HG03439 (cell line): ENCODE measurements around the gene OR3A2.
"Not testable (repeated sequence)": the region's sequence is repeated elsewhere in the genome, so short reads cannot be mapped to it uniquely, and the experiment has no call there.

Experiments
- ATAC-seq: cut with Tn5 transposase; IDR thresholded peaks from one replicate; pipeline ENCODE4 v1.9.1; 2021; ENCODE audit warnings: mild to moderate bottlenecking, moderate library complexity; ENCODE audit not compliant: unreplicated experiment

OR3A2 gene

DNA sequence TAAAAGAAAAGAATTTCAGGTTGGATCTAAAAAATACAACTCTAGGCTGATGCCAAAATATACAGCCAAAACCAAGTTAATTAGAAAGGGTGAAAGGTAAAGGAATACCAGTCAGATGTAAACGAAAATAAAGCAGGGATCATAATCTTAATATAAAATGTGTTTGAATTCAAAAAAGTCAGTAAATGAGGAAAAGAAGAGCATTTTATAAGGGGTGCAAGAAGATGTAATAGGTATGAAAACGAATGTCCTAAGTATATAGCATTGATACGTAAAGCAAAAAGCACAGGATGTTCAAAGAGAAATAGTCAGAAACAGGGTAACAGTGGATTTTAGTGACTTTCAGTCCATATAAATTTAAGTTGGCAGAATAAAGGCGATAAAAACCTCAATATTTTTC lies 90.5 kb downstream of the OR3A2 start:
- ATAC-seq = no peak

DNA sequence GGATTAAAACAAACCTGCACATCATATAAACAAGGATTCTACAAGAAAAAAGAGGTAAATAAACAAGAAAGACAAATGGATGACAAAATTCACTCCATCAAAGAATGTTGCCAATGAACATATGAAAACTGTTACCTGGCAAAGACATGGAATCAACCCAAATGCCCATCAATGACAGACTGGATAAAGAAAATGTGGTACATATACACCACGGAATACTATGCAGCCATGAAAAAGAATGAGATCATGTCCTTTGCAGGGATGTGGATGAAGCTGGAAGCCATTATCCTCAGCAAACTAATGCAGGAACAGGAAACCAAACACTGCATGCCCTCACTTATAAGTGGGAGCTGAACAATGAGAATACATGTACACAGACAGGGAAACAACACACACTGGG lies 92.6 kb downstream of the OR3A2 start:
- ATAC-seq = not testable (repeated sequence)

DNA sequence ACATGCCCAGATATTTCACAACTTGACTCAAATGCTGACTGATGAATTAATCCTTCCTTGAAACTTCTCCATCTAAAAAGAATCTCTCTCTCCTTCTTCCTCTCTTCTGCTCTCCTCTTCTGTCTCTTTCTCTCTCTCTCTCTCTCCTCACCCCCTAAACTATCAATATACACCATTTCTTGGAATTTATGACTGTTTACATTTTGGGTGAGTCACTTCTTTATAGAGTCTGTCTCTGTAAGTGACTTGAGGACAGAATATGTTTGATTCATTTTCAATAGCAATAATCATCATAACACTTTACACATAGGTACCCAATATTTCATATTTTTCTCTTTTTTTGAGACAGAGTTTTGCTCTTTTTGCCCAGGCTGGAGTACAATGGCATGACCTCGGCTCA lies 103.2 kb downstream of the OR3A2 start:
- ATAC-seq = no peak

DNA sequence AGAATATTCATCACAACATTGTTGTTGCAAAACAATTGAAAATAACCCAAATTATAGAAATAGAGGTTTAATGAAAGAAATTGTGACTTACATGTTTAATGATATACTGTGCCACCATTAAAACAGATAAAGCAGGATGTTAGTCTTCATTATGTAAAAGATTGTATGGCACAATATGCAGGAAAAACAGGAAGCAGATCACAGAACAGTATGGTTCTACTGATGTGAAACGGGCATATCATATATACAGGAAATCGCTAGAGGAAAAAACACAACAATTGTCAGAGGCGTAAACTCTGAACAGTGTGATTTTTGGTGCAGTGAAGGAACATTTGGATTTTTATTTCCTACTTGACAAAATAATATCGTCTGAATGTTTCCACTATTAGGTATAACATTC lies 110.0 kb downstream of the OR3A2 start:
- no peak for ATAC-seq

DNA sequence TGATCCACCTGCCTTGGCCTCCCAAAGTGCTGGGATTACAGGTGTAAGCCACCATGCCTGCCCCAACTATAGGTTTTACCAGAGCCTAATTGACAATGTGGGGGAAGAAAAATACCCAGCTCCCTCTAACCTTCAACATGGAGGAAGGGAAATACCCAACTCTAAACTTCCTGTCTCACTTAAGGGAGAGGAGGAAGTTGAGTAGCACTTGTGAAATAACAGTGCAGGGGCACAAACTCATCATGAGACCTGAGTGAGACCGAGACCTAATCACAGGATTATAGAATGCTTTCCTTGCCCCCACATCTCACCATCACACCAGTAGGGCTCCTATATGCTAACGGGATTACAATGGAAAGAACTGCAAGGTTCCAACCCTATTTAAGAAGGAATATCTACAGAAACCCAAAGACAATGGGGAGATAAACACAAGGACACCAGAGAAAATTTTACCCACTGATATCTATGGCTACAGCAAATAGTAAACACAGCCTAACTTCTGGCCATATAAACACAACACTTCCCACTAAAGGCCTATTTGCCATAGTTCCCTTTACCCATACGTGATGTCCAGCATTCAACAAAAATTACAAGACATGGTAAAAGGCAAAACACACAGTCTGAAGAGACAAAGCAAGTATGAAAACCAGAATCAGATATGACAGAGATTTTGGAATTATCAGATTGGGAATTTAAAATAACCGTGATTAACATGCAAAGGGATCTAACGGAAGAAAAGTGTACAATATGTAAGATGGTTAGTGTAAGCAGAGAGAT lies 114.8 kb downstream of the OR3A2 start:
- no peak for ATAC-seq

DNA sequence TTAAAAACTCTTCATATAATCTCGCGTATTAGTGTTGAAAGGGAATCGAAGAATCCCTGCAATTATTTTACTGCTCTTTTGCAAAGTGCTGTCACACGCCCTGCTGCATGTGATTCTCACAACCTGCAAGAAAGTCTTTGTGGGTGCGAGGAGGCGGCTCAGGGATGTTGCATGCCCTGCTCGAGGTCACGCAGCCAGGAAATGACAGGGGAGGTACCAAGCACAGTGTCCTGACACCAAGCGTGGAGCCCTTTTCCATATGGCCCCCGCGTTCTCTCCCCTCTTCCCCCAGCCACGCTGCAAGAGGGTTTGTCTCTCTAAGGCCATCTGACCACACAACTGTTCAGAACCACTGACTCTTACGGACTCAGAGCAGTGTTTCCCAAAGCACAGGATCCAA lies 125.5 kb downstream of the OR3A2 start:
- no peak for ATAC-seq

DNA sequence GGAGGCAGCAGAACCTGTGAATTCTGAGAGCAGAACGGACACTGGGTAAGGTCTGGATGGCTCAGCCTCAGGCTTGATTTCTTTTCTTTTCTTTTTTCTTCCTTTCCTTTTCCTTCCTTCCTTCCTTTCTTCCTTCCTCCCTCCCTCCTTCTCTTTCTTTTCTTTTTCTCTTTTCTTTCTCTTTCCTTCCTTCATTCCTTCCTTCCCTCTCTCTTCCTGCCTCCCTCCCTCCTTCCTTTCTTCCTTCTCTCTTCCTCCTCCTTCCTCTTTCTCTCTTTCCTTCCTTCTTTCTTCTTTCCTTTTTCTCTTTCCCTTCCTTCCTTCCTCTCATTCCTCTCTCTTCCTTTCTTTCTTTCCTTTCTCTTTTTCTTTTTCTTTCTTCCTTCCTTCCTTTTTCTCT lies 125.9 kb downstream of the OR3A2 start:
- no peak for ATAC-seq

DNA sequence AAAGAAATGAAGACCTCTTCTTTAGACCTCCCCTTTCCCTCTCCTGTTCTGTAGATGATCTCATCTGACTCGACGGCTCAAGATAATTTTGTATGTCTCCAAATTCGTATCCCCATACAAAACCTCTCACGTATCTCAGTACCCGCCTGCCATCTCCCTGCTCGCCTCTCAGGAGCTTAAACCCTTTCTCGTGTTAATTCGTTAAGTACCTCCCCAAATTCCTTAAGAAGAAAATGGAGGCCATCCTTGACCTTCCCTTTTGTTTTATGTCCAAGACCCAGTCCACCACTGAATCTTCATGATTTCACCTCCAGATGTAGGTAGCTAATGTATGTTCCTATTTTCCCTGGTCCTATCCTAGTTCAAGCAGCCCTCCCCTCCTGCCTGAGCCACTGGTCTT lies 129.5 kb downstream of the OR3A2 start:
- ATAC-seq = no peak

DNA sequence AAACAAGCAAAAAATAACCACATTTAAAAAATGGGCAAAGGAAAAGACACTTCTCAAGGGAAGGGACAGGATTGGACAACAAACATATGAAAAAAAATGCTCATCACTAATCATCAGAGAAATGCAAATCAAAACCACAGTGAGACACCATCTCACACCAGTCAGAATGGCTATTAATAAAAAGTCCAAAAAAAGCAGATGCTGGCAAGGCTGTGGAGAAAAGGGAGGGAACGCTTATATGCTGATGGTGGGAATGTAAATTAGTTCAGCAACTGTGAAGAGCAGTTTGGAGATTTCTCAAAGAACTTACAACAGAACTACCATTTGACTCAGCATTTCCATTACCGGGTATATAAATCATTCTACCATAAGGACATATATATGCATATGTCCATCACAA lies 137.1 kb downstream of the OR3A2 start:
- ATAC-seq = not testable (repeated sequence)

DNA sequence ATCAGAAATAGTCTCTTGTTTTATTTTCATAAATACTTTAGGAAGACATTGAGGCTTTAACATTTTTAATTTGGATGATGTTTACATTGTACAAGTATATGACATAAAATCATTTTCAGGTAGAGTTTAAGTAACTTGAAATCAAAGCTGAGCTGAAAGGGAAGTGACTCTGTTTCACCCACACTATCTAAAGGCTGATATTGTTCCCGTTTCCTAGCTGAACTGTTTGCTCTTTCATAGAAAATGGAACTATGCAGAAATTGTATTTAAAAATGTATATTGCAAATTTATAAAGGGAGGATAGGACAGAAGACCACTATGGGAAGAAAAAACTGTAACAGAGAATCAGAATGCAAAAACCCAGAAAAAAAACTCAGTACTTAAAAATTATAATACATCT lies 141.3 kb downstream of the OR3A2 start:
- not testable (repeated sequence) for ATAC-seq

DNA sequence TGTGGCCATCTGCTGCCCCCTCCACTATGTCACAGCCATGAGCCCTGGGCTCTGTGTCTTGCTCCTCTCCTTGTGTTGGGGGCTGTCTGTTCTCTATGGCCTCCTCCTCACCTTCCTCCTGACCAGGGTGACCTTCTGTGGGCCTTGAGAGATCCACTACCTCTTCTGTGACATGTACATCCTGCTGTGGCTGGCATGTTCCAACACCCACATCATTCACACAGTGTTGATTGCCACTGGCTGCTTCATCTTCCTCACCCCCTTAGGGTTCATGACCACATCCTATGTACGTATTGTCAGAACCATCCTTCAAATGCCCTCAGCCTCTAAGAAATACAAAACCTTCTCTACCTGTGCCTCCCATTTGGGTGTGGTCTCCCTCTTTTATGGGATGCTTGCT lies 145.1 kb downstream of the OR3A2 start:
- ATAC-seq = not testable (repeated sequence)

DNA sequence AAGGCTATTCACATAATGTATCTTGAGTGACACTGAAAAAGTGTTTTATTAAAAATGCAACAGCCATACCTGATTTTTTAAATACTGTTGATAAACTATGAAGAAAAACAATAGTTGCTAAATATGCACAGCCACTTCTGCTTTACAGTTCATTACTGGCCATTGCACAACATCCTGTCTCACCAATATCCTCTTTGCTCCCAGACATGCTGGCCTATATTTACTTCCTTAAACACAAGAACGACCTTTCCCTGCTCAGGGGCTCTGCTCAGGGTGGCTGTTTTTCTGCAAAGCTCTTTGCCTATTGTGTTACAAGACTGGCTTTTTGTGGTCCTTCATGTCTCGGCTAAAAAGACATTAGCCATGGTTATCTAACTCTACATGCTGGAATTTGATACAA lies 147.4 kb downstream of the OR3A2 start:
- not testable (repeated sequence) for ATAC-seq

DNA sequence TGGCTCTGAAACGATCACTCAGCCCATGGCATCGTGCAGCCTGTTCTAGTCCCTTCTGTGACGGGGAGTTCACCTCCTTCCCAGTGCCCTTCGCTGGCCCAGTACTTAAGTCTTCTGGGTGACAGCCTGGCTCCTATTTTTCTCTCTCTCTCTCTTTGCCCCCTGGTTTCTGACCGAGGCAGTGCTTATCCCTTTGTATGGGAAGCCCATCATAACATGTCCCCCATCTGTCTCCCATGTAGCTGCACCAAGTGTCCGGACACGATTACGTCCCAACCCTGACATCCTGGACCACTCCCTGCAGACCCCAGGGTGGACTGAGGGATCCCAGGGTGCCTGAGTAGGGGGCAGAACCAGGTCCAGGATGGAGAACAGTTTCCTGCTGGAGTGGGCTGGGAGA lies 153.8 kb downstream of the OR3A2 start:
- ATAC-seq = not testable (repeated sequence)
